Activated T-helper 1 cell treated with anti-CD3 and anti-CD28 coated beads, Interleukin-2, amount 50 U/mL, for 16 hours (primary cell): ENCODE results near the gene ALKBH7.
"Not testable (repeated sequence)": the region's sequence is repeated elsewhere in the genome, so short reads cannot be mapped to it uniquely, and the experiment has no call there.

Experiments used
- DNase-seq, 2 donors: peaks; one replicate each; pipeline ENCODE4 v3.0.0-alpha.2; 2020; ENCODE audit warnings: low read depth in 1 of 2, low spot score in 1 of 2

The ALKBH7 gene

DNA sequence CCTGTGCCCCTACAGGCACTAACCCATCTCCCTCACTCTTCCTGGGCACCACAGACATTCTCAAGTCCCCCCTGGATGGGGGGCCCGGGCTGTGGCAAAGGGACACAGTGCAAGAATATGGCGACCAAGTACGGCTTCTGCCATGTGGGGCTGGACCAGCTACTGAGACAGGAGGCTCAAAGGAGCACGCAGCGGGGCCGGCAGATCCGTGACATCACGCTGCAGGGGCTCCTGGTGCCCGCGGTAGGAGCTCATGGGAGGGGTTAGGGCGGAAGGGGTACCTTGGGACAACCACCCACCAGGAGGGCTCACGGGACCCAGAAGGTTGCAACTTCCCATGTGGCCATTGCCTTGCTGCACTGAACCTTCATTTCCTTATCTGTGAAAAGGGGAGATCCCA, 23.7 kb downstream of the ALKBH7 start:
- no peak for DNase-seq

DNA sequence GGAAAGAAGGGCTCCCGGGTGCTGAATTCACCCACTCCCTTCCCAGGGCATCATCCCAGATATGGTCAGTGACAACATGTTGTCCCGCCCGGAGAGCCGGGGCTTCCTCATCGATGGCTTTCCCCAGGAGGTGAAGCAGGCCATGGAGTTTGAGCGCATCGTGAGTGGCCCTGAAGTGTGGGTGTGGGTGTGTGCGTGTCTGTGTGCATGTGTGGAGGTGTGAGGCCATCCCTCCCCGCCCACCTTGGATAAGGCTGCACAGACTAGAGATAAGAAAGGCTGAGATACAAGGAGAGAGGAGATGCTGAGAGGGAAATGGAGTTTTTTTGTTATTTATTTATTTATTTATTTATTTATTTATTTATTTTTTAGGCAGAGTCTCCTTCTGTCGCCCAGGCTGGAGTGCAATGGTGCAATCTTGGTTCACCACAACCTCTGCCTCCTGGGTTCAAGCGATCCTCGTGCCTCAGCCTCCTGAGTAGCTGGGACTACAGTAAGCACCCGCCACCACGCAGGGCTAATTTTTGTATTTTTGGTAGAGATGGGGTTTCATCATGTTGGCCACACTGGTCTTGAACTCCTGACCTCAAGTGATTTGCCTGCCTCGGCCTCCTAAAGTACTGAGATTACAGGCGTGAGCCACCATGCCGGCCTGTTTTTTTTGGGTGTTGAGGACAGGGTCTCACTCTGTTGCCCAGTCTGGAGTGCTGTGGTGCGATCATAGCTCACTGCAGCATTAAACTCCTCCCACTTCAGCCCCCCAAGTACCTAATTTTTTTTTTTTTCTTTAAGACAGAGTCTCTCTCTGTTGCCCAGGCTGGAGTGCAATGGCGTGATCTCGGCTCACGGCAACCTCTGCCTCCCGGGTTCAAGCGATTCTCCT, 27.7 kb downstream of the ALKBH7 start:
- DNase-seq = not testable (repeated sequence)

DNA sequence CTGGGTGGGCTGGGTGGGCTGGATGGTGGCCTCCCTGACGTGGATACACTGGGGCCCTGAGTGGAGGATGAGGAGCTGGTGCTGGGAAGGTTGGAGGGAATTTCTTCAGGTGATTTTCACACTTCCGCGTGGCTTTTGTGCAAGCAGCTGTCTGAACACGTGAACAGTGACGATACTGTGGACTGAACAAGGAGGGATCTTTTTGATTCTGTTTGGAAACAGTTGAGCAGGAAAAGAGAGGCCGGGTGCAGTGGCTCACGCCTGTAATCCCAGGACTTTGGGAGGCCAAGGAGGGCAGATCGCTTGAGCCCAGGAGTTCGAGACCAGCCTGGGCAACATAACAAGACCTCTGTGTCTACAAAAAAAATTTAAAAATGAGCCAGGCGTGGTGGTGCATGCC, 29.5 kb downstream of the ALKBH7 start:
- DNase-seq = no peak

DNA sequence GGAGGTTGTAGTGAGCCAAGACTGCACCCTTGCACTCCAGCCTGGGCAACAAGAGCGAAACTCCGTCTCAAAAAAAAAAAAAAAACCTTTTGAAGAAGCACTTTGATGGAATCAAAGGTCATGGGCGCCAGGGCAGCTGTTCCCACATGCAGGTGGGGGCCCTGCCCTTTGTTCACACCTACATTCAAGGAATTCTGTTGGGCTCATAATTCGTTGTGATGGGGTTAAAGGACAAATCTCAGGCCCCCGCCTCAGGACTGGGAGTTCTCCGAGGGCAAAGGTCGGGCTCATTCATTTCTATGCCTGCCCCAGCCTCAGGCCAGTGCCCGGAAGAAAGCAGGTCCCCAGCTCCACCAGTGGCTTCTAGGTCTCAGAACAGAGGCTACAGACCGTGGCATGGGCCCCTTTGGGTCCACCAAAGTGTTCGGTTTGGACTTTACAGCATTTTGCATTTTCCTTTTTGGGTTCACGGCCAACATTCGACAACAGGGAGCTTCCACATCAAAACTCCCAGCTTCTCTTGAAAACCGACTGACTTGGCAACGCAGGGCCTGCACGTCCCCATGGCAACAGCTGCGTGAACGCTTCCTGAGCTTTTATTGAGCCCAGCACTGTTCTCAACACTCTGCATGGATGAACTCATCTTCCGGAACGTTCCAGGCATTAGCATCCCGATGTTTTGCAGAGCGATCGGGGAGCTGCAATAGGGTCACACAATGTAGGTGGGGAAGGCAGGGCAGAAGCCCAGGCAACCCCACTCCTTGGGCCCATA, 30.4 kb downstream of the ALKBH7 start:
- DNase-seq = no peak

DNA sequence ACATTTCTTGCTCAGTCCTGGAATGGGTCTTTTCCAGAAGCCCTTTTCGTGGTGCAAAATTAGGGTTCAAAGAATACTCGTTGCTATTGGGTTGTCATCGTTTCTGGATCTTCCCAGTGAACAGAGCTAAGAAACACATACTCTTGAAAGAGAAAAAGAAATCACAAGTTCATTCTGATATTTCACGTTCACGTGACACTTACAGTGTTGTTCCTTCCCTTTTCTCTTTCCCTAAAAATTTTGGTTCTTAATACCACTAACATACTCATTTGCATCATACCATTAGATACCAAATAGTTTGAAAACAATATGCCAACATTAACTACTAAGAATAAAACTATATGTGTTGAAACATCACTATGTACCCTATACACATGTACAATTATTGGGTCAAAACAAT, 33.8 kb downstream of the ALKBH7 start:
- DNase-seq = no peak

DNA sequence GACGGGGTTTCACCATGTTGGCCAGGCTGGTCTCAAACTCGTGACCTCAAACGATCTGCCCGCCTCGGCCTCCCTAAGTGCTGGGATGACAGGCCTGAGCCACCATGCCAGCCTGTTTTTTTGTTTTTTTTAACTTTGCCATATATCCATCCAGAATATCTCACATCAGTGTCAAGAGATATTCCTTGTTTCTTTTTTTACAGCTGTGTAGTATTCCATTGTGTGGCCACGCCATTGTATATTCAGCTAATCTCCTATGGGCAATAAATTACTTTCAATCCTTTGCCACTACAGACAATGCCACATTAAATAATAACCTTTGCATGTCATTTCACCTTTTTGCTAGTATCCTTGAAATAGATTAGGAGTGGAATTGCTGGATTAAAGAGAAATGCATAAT, 36.8 kb downstream of the ALKBH7 start:
- DNase-seq = no peak

DNA sequence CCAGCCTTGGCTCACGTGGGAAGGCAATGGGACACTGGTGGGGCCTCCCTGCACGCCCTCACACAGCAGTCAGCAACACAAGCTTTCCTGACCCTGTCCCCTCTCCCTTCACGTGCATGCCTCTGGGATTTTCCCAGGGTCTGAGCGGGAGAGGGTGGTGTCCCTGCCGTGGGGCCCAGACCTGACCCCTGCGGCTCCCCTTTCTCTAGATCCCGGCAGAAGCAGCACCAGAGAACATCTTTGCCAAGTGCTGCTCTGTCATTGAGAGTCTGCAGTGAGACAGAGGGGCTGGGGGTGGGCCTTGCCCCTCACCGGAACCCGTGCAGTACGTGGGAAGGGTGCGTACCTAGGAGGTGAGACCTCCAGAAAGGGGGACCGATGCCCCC, 39.5 kb downstream of the ALKBH7 start:
- no peak for DNase-seq

DNA sequence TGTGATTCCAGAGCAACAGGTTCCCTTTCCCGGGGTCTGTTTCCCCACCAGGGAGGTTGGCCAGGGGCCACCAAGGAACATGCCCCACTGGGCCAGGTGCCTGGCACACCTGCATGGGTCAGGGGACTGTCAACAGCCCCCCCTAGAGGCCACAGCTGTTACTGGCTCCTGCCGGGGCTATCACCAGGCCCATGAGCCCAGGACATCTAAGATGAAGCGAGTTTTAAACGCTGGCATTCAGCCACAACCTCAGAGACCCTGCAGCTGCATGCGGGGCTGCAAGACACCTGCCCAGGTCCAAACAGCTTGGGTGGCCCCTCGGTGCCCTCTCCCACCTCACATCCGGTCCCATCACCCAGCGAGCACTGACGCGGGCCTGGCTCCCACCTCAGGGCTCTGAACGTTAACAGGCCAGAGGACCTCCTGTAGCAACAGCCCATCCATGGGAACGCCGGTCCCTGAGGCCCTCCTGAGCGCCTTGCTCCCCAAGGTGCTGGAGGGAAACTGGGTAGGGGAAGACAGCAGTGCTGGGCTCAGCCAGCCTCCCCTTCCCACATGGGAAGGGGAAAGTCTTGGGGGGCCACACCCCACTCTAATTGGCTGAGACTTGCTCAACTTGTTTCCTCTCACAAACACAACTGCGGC, 40.0 kb downstream of the ALKBH7 start:
- no peak for DNase-seq

DNA sequence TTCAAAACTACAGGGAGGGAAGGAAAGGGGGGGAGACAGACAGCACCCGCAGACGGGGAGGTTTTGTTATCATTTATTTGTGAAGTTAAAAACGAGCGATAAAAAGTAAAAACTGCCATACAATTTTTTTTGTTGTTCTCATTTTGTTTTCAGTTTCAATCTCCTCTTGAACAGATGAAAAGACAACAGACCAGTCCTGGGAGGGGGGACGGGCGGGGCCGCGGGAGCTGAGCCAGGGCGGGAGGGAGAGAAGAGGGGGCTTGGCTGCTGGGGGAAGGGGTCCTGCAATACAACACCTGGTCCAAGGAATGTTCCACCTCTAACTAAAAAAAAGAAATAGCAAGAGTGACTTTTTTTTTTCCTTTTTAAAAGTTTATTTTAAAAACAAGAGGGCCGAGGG, 40.7 kb downstream of the ALKBH7 start:
- no peak for DNase-seq

DNA sequence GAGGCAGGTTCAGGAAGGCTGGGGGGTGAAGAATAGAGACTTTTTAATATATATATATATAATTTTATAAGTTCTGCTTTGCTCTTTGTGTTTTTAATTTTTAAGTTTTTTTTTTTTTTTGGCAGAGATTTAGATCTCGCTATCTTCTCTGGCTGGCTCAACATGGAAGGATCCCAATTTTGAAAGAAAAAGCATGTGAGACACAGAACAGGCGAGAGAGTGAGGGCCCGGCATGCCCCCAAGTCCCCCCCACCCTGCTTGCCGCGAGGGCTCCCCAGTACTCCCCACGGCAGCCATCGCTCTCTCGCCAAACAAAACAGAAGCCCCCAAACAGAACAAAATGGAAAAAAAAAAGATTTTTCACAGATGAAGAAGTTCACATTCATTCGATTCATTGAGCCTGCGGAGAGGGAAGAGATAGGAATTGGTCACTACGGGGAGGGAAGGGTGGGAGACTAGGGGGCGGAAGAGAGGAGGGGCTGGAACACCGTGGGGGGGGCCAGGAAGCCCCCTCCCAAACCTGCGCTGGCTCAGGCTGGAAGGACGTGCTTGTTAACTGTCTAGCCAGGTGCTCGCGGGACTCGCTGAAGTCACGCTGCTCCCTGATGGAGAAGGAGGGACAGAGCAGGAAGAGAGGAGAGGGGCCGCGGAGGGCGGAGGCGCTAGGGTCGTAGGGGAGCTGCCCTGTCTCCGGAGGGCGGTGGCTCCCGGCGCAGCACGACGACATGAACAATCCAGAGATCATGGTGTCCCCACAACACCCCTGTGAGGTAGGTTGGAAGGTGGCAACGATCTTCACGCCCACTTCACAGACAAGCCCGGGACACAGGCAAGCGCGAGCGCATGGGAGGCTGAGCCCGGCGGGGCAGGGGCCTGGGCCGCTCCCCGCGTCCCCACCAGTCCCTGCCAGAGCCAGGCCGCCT, 41.4 kb downstream of the ALKBH7 start:
- no peak for DNase-seq

DNA sequence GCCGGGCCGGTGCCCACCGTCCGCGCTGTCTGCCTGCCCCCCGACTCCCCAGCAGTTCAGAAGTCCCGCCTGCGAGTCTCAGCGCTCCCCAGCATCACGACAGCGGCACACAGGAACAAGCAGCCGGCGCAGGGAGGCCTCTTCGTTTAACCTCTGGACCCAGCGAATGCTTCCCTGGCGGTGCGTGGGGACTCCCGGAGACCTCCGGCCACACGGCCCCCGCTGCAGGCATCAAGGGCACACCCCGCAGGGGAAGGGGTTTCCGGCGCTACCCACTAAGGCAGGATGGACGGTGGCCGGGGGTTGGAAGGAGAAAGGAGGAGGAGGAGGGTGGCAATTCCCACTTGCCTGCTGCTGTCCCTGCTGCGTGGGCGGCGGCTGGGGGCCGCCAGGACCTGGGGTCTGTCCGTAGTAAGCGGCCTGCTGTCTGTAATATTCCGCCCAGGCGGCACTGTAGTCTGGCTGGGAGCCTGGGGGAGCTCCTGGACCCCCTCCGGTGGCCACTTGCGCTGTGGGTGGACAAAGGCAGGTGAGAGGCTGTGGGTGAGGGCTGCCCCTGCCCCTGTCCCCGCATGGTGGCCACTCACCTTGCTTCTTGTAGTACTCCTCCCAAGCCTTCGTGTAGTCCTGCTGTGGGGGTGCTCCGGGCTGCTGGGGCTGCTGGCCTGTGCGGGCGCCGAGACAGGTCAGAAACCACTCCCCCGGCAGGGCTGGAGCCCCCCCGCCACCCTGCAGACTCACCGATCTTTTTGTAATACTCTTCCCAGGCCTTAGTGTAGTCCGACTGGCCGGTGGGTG, 42.4 kb downstream of the ALKBH7 start:
- DNase-seq = no peak

DNA sequence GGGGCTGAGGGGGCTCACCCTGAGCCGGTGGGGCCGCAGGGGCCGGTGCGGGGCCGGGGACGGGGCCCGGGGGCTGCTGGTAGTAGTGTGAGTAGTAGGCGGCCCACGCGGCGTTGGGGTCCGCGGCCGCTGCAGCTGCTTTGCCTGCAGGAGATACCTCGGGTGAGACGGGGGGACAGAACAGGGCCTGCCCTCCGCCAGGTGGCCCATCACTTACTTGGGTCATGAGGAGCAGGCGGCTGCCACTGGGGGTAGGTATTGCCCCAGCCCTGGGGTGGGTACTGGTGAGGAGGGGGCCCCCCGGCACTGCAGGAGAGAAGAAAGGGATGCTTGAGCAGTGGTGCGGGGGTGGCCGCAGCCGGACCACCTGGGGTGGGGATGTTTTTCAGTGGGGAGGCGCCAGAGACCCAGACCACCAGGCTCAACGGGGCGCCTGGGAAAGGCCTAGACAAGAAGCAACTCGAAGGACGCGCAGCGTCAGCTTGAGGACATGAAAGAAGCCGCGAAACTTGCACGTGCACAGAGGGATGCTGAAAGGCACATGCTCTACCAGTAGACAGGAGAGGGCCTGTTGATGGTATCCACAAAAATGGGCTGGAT, 43.1 kb downstream of the ALKBH7 start:
- DNase-seq = no peak

DNA sequence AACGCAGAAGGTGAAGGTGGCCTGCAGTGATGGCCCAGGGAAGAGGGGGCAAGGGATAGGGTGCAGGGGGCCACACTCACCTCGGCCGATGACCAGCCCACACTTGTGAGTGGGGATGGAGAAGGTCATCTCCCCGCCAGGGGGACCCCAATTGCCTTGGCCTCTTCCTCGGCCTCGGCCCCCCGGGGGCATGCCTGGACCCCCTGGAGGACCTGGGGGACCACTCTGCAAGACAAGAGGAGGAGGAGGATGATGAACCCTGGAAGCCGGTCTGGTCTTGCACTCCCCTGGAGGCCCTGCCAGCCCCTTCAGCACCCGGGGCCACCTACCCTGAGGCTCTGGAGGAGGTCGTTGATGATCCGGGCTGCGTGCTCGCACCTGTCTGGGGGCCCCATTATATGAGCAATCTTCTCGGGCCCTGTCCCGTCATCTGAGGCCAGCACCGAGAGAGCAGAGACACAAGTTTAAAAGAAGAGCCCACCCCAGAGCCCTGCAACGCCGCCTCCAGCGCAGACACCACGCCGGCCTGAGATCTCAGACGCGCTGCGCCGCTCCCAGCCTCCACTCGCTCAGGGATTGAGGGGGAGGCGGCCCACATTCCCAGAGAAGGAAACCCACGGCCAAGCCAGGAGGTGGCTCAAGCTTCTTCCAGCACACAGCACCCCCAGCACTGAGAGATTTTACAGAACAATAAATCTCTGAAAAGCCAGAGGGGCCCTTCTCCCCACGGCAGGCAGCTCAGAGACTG, 44.2 kb downstream of the ALKBH7 start:
- DNase-seq = no peak

DNA sequence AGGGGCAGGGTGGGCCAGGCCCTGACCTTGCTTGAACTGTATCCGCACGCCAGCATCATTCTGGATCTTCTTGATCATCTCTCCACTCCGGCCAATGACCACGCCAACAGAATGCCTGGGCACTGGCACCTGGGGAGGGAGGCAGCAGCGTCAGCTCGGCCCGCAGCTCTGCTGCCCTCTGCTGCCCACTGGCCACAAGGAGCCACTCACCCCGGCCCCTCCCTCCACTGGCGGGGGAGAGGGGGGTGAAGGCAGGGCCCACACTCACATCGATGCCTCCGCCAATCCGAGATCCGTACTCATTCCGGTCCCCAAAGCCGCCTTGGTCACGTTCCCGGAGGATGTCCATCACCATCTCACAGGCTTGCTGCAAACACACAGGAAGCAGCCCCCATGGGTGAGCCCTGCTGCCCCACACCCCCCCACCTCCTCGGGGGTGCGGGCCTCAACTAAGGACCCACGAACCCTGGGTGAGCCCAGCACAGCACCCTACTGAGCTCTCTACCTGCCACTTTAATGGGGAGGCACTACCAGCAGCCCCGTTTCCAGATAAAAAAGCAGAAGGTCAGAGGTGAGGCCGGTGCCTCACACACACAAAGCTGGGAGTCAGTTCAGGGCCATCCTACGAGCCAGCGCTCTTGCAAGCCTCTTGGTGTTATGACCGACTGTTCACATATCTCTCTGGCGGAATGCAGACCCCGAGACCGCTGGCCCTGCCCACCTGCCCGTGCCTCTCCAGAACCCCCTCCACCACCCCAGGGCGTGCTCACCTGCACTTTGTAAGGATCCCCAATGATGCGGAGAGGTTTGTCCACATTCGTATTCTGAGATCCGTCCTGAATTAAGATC, 45.3 kb downstream of the ALKBH7 start:
- DNase-seq = no peak

DNA sequence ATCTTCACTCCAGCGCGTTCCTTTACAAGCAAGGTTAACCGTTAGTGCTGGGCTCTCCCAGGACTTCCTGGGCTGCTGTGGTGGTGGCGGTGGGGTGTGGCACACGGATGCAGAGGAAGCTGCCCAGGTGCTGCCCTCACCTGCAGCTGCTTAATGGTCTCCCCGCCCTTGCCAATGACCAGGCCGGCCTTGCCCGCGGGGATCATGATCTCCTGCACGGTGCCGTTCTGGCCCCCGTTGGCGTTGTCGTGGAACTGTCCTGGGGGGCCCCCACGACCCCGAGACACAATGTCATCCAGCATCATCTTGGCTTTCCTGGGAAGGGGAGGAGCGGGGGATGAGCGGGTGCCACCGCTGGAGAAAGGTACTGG, 46.0 kb downstream of the ALKBH7 start:
- no peak for DNase-seq

DNA sequence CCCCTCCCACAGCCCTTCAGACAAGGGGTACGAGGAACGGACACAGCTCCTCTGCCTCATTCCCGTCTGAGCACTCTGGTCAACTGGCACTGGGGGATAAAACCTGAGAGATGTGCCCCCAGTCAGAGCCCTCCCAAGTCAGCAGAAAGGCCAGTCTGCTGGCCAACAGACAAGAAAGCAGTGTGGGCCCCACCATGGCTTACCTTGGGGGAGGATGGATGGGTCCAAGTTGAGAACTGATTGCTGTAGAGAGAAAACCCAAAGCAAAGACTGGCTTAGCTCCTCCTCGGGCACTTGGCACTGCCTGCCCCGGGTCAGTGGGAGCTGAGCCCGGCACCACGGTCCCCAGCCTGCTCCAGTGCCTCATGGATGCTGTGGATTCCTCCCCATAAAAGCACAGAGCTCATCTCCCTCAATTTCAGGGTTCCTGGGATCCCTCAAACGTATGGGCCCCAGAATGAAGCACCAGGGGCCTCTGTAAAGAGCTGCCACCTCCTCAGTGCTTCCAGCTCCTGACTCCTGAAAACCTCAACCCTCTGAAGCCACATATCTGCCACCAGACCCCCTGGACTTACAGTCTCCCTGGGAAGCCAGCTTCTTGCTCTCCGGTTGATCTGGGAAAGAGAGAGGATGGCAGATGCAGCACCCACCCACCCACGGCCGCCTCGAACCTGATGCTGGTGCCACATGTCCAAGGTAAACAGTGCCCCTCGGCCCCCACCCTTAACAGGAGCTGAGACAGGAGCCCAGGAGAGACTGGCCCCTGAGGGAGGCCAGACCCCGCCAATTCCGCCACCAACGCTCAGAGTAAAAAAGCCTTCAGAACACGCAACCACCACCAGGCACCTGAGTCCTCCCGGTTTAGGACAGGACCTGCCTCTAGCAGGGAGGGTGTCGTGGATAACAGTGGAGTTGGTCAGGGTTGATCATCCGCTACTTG, 48.8 kb downstream of the ALKBH7 start:
- DNase-seq = no peak
